ENCODE results near the gene TMC8.

GRCh38 chr17:78128551-78129350 is 1.8 kb upstream of the TMC8 start, which contains the start of gene TMC6:
- TF ChIP-seq CTCF (IDR thresholded peaks at IDR 0.05; ENCODE audit: insufficient read depth, low read length, poor library complexity, severe bottlenecking) (no peak), EZH2phosphoT487 (conservative IDR thresholded peaks at IDR 0.05; ENCODE audit: low read length) (no peak)
